Activated CD8-positive, alpha-beta memory T cell treated with anti-CD3 and anti-CD28 coated beads for 1 hour (primary cell): ENCODE results near the gene GDPGP1.
"Not testable (repeated sequence)": the region's sequence is repeated elsewhere in the genome, so short reads cannot be mapped to it uniquely, and the experiment has no call there.

Source experiments
- DNase-seq, 2 donors: peaks; one replicate each; pipeline ENCODE4 v3.0.0-alpha.2; 2020; ENCODE audit warnings: low read depth in 1 of 2; ENCODE audit errors: extremely low read depth in 1 of 2

The GDPGP1 gene

GRCh38 chr15:90234096-90234988 is at the start of gene GDPGP1:
TSS of gene GDPGP1 (plus strand) at chr15:90234209. CDS start at chr15:90240909, 6,700 bp downstream.
- DNase-seq: peak in 1 of 2 donors; percentile 92

GRCh38 chr15:90184786-90185704 is 49.0 kb upstream of the GDPGP1 start:
- DNase-seq: peak in 1 of 2 donors; percentile 37

- no peak for DNase-seq
Measured at GRCh38 chr15:90187257-90187868, 46.6 kb upstream of the GDPGP1 start.

GRCh38 chr15:90188065-90188464 is 45.9 kb upstream of the GDPGP1 start:
- not testable (repeated sequence) for DNase-seq

GRCh38 chr15:90188914-90189748 is 44.9 kb upstream of the GDPGP1 start:
- no peak for DNase-seq

GRCh38 chr15:90189781-90190467 is 44.1 kb upstream of the GDPGP1 start:
- DNase-seq: no peak

GRCh38 chr15:90190606-90191343 is 43.2 kb upstream of the GDPGP1 start:
- no peak for DNase-seq

GRCh38 chr15:90191344-90191687 is 42.7 kb upstream of the GDPGP1 start:
- DNase-seq: no peak

- no peak for DNase-seq
Measured at GRCh38 chr15:90191794-90192509, 42.1 kb upstream of the GDPGP1 start.

GRCh38 chr15:90192961-90193786 is 40.8 kb upstream of the GDPGP1 start:
- DNase-seq: no peak

GRCh38 chr15:90194655-90195054 is 39.4 kb upstream of the GDPGP1 start:
- no peak for DNase-seq

GRCh38 chr15:90200534-90201129 is 33.4 kb upstream of the GDPGP1 start:
- DNase-seq: no peak

GRCh38 chr15:90201130-90201943 is 32.7 kb upstream of the GDPGP1 start, which contains the start of gene SEMA4B:
TSS of gene SEMA4B (plus strand) at chr15:90201330. CDS start at chr15:90201579, 249 bp downstream.
- peak in 1 of 2 donors; percentile 57 for DNase-seq

- no peak for DNase-seq
Measured at GRCh38 chr15:90201944-90202375, 32.0 kb upstream of the GDPGP1 start.

GRCh38 chr15:90202929-90203328 is 31.1 kb upstream of the GDPGP1 start:
- no peak for DNase-seq

- no peak for DNase-seq
Measured at GRCh38 chr15:90203473-90203872, 30.5 kb upstream of the GDPGP1 start.
